ENCODE results near the gene RPL13.

RPL13 gene

DNA sequence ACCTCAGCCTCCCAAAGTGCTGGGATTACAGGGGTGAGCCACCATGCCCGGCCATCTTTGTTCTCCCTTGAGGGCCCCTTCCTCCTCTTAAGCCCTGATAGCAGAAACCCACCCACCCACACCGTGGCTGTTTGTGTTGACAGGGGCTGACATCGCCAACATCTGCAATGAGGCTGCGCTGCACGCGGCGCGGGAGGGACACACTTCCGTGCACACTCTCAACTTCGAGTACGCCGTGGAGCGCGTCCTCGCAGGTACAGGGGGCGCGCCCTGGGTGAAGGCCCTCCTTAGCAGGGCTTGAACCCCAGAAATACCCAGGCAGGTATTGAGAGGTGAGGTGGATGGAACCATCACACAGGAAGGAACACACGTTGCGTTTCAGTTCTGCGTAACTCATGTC is 12.6 kb upstream of the RPL13 start:
- TF ChIP-seq, protein P1, sequence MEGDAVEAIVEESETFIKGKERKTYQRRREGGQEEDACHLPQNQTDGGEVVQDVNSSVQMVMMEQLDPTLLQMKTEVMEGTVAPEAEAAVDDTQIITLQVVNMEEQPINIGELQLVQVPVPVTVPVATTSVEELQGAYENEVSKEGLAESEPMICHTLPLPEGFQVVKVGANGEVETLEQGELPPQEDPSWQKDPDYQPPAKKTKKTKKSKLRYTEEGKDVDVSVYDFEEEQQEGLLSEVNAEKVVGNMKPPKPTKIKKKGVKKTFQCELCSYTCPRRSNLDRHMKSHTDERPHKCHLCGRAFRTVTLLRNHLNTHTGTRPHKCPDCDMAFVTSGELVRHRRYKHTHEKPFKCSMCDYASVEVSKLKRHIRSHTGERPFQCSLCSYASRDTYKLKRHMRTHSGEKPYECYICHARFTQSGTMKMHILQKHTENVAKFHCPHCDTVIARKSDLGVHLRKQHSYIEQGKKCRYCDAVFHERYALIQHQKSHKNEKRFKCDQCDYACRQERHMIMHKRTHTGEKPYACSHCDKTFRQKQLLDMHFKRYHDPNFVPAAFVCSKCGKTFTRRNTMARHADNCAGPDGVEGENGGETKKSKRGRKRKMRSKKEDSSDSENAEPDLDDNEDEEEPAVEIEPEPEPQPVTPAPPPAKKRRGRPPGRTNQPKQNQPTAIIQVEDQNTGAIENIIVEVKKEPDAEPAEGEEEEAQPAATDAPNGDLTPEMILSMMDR (IDR thresholded peaks at IDR 0.05; ENCODE audit: insufficient read depth, low read length, poor library complexity, severe bottlenecking): no peak
- no peak for TF ChIP-seq EZH2phosphoT487 (conservative IDR thresholded peaks at IDR 0.05; ENCODE audit: low read length)
- Histone ChIP-seq H3K79me2 (ENCODE audit: insufficient read depth, low read length) (no peaks in the 10 kb centered on the region), H3K9me3 (ENCODE audit: insufficient read depth, low read length) (no peaks in the 10 kb centered on the region), H3K27me3 (ENCODE audit: low read length) (no peaks in the 10 kb centered on the region), H4K20me1 (ENCODE audit: low read depth, low read length) (no peaks in the 10 kb centered on the region), H3K9me2 (replicated peaks; ENCODE audit: insufficient read depth, low read length) (no peaks in the 10 kb centered on the region), H3K9ac (ENCODE audit: low read length) (no peak overlapping the region), H3F3A (ENCODE audit: insufficient read depth) (no peaks in the 10 kb centered on the region), H3K4me2 (ENCODE audit: low read depth, low read length, poor library complexity, severe bottlenecking) (no peak overlapping the region), H3K36me3 (ENCODE audit: low read length) (no peaks in the 10 kb centered on the region), H3K27ac (ENCODE audit: low read depth, low read length) (no peak overlapping the region), H2AFZ (ENCODE audit: low read depth, low read length, severe bottlenecking) (no peak overlapping the region), H3K4me3 (ENCODE audit: insufficient read depth, low read length, poor library complexity, severe bottlenecking) (no peak overlapping the region)

DNA sequence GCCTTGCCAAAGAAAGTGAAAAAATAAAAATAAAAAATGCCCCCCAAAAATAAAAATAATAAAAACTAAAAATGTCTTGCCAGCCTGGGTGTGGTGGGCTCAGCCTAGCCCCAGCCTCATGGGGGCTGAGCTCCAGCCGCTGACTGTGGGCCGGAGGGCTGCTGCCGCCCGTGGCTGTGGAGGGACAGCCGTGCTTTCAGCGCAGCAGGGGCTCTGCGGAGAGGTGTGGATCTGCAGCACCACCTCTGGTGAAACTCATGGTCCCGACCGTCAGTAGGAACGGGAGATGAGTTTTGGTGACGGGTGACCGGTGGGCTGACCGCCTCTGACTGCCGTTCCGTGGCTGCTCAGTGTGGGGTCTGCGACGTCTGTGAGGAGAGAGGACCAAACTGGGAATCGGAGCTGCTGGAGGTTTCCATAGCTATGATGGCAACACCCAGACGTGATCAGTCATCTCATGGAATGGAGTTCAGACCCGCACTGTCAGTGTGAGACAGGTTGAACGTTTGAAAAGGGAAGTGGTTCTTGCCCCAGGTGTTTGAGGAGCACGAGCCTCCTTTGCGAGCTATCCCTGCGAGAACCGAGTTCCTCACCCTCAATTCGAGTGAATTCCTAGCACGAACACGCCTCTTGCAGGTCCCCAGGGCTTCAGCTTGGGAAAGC is 12.0 kb upstream of the RPL13 start:
- no peak overlapping the region for H3K4me2 ChIP-seq (ENCODE audit: low read depth, low read length, poor library complexity, severe bottlenecking)
- no peak for TF ChIP-seq EZH2phosphoT487 (conservative IDR thresholded peaks at IDR 0.05; ENCODE audit: low read length)
- TF ChIP-seq, protein P1 (IDR thresholded peaks at IDR 0.05; ENCODE audit: insufficient read depth, low read length, poor library complexity, severe bottlenecking): no peak
- no peaks in the 10 kb centered on the region for H4K20me1 ChIP-seq (ENCODE audit: low read depth, low read length)
- no peak overlapping the region for H2AFZ ChIP-seq (ENCODE audit: low read depth, low read length, severe bottlenecking)
- no peak overlapping the region for H3K9ac ChIP-seq (ENCODE audit: low read length)
- H3K9me3 ChIP-seq (ENCODE audit: insufficient read depth, low read length): no peaks in the 10 kb centered on the region
- H3K79me2 ChIP-seq (ENCODE audit: insufficient read depth, low read length): no peaks in the 10 kb centered on the region
- H3K27me3 ChIP-seq (ENCODE audit: low read length): no peaks in the 10 kb centered on the region
- H3F3A ChIP-seq (ENCODE audit: insufficient read depth): no peaks in the 10 kb centered on the region
- no peaks in the 10 kb centered on the region for H3K9me2 ChIP-seq (replicated peaks; ENCODE audit: insufficient read depth, low read length)
- H3K36me3 ChIP-seq (ENCODE audit: low read length): no peaks in the 10 kb centered on the region
- no peak overlapping the region for H3K4me3 ChIP-seq (ENCODE audit: insufficient read depth, low read length, poor library complexity, severe bottlenecking)
- no peak overlapping the region for H3K27ac ChIP-seq (ENCODE audit: low read depth, low read length)

DNA sequence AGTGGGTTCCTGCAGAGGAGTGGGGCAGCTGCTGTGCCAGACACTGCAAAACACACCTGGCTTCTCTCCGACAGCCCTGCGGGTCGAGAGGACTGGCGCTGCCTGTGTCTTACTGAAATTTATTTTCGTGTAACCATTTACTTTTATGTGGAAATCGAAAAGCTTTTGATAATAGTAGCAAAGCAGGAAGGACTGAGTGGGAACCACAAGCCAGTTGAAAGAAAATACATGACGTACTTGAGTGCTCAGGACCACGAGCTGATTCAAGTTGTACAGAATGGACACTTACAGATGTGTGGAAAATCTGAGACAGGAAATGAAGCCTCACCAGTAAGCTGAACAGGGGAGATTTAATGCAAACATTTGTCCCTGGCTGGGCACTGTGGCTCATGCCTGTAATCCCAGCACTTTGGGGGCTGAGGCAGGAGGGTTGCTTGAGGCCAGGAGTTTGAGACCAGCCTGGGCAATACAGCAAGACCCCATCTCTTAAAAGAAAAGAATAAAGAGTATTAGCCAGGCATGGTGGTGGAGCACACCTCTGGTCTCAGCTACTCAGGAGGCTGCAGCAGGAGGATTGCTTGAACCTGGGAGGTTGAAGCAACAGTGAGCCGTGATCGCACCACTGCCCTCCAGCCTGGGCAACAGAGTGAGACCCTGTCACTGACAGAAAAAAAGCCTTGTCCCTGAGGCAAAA is 11.3 kb upstream of the RPL13 start:
- H3K27ac ChIP-seq (ENCODE audit: low read depth, low read length): no peak overlapping the region
- no peaks in the 10 kb centered on the region for H3K27me3 ChIP-seq (ENCODE audit: low read length)
- H2AFZ ChIP-seq (ENCODE audit: low read depth, low read length, severe bottlenecking): no peak overlapping the region
- H4K20me1 ChIP-seq (ENCODE audit: low read depth, low read length): no peaks in the 10 kb centered on the region
- no peaks in the 10 kb centered on the region for H3K36me3 ChIP-seq (ENCODE audit: low read length)
- H3K79me2 ChIP-seq (ENCODE audit: insufficient read depth, low read length): no peaks in the 10 kb centered on the region
- no peak overlapping the region for H3K9ac ChIP-seq (ENCODE audit: low read length)
- H3K9me3 ChIP-seq (ENCODE audit: insufficient read depth, low read length): no peaks in the 10 kb centered on the region
- no peaks in the 10 kb centered on the region for H3K9me2 ChIP-seq (replicated peaks; ENCODE audit: insufficient read depth, low read length)
- TF ChIP-seq EZH2phosphoT487 (conservative IDR thresholded peaks at IDR 0.05; ENCODE audit: low read length): no peak
- TF ChIP-seq, protein P1 (IDR thresholded peaks at IDR 0.05; ENCODE audit: insufficient read depth, low read length, poor library complexity, severe bottlenecking): no peak
- no peak overlapping the region for H3K4me3 ChIP-seq (ENCODE audit: insufficient read depth, low read length, poor library complexity, severe bottlenecking)
- no peaks in the 10 kb centered on the region for H3F3A ChIP-seq (ENCODE audit: insufficient read depth)
- H3K4me2 ChIP-seq (ENCODE audit: low read depth, low read length, poor library complexity, severe bottlenecking): no peak overlapping the region

Data from SU-DHL-6 (cell line).